VCaP (cell line): ENCODE measurements around the gene AGTR1.

Experiments
- H3K27ac ChIP-seq: fragments of 450-650 bp; 2 replicates; pipeline ENCODE4 v1.5.1; 2017
- TF ChIP-seq, protein P1 (sequence below): fragments of 450-650 bp; conservative IDR thresholded peaks from 2 replicates; pipeline ENCODE4 v1.5.1; 2017; ENCODE audit warnings: mild to moderate bottlenecking, moderate library complexity

The AGTR1 gene

DNA sequence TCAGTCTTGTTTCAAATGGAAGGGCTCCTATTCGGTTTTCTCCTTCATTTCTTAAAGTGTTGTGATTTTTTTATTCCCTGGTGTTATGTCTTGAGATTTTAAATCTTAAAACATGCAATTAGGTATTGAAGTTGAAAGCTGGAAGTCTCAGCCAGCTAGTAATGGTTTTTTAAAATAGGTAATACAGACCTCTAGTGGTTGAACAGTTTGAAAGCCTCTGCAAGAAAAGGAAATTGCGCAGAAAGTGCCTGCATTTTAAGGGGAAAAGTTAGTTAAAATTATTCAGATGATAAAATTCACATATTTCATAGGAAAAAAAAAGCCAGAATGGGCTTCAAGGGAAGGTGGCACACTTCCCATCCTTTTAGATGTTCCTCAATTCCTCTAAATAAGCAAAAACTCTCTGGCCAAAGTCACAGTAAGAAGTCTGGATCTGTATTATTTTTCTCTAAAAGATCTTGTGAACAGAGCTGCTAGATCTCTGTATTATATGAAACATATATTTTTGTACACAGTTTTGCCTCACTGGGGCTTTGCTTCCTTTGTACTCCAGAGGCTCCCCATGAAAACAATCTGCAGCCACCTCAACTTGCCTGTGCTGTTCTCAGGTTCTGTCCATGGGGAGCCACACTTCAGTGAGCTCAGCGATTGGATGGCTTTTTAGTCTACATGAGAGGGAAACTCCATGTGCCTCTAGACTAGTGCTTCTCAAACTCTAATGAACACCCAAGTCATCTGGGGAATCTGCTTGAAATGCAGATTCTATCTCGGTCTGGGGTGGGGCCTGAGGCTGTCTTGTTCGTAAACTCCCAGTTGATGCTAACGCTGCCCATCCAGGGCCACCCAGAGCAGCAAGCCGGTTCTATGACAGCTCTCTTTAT is 21.5 kb downstream of the AGTR1 start:
- H3K27ac ChIP-seq = peak overlapping the region; percentile 48; the same call in 1 of the 2 replicates
- TF ChIP-seq, protein P1, sequence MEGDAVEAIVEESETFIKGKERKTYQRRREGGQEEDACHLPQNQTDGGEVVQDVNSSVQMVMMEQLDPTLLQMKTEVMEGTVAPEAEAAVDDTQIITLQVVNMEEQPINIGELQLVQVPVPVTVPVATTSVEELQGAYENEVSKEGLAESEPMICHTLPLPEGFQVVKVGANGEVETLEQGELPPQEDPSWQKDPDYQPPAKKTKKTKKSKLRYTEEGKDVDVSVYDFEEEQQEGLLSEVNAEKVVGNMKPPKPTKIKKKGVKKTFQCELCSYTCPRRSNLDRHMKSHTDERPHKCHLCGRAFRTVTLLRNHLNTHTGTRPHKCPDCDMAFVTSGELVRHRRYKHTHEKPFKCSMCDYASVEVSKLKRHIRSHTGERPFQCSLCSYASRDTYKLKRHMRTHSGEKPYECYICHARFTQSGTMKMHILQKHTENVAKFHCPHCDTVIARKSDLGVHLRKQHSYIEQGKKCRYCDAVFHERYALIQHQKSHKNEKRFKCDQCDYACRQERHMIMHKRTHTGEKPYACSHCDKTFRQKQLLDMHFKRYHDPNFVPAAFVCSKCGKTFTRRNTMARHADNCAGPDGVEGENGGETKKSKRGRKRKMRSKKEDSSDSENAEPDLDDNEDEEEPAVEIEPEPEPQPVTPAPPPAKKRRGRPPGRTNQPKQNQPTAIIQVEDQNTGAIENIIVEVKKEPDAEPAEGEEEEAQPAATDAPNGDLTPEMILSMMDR = peak; percentile 77

DNA sequence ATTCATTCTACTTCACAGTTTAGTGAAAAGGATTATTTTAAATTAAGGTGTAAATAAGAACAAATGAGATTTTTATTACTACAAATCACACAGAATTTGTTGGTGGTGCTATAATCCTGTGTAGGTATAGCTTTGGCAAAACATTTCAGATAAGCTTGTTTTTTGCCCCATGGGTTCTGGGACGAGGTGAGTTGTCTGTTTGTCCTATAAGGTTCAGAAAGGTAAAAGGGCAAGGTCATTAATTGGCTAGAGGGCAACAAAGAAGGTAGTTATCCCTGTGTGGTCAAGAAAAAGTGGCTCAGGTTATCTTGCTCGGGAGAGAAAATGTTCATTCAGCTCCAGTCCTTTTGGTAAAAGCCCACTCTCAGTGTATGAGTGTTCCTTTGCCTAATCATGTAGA is 23.2 kb downstream of the AGTR1 start:
- TF ChIP-seq, protein P1 = no peak
- H3K27ac ChIP-seq = no peak overlapping the region

DNA sequence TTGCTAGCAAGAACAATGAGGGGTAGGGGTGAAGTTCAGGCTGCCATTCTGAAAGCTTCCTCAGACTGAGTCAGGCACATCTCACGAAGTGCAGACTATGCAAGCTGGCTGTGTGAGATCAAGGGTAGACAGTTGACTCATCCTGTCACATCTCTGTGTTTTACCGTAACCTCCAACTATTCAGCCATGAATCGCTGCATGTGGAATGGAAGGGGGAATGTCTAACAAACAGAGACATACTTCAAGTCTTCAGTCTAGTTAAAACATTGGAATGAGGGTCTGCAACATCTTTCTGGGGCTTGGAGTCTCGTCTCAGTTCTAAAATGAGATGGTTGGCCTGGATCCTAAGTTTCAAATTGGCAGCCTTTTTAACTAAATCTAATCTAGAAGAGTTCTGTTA is 25.9 kb downstream of the AGTR1 start:
- TF ChIP-seq, protein P1 = no peak
- no peak overlapping the region for H3K27ac ChIP-seq

DNA sequence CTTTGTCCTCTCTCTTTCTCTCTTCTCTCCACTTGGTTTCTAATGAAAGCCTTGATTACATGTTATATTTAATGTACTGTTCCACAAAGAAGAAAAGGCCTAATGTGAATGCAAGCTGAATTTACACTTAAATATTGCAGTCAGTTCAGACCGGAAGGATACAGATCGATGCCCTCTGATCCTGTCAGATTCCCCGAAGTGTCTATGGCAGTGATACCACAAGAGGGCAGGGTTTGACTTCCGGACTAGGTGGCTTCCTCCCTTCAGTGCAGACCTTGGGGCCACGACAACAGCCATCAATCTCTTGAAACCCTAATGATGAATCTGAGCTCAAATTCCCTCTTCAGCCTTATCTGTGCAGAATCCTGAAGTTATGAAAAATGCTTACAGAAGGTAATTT is 29.5 kb downstream of the AGTR1 start:
- TF ChIP-seq, protein P1 = peak; percentile 78
- no peak overlapping the region for H3K27ac ChIP-seq

DNA sequence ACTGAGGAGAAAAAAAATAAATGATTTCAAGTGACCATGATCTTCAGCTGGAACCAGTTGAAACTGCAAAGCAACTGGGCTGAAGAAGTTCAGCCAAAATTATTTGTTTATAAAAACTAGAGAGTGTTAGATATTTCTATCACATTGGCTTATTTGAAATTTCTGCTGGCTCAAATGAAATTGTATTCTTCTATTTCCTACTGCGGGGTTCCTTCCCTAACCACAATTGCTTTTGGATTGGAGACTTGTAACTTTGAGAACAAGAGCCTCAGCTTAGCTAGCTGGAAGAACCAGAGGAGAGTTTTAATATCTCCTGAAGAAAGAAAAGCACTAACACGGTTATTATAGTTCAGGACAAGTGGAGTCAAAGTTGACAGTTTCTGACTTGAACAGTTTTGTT is 31.1 kb downstream of the AGTR1 start:
- H3K27ac ChIP-seq = no peak overlapping the region
- TF ChIP-seq, protein P1 = no peak

DNA sequence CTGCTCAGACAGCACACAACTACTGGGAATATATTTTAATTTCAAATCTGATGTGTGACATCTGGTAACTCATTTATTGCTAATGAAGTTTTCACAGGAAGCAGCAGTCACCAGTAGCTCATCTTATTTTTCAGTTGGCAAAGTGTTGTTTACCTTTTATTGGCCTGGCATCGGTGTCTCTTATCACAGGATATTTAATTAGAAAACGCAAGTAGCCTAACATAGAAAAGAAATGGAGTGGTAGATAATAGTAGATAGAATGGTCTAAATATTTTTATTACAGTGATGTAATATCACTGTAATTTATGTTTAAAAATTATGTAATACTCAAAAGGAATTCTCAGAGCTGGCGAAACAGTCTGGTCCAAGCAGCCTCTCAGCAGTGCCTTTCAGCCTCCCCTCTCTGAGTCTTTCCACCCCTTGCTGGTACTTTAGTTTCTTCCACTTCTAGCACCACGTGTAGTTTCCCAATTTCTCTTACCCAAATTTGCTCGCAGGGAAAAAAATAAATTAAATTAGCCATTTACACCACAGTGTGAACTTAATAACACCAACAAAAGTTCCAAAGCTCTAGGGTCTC is 31.9 kb downstream of the AGTR1 start:
- TF ChIP-seq, protein P1 = no peak
- H3K27ac ChIP-seq = no peak overlapping the region

DNA sequence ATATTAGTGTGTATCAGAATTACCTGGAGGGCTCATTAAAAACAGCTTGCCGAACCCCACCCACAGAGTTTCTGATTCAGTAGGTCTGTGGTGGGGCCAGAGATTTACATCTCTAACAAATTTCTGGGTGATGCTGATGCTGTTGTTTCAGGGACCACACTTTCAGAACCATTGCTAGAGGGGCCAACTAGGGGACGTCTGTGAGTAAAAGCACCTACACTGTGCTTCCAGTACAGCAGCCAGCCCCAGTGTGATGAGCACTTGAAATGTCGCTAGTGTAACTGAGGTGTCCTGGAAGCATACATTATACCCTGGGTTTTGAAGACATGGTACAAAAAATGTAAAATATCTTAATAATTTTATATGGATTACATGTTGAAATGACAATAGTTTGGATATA is 33.0 kb downstream of the AGTR1 start:
- no peak overlapping the region for H3K27ac ChIP-seq
- TF ChIP-seq, protein P1 = no peak
